ENCODE measurements around the gene CNTLN. TPM values are rescaled to one million over a fixed set of nuclear protein-coding genes. Genes with fewer than 3 reads are reported as not detected.
"Not testable (repeated sequence)": the region's sequence is repeated elsewhere in the genome, so short reads cannot be mapped to it uniquely, and the experiment has no call there.

The CNTLN gene
- total RNA-seq, 2 donors from 2014 or later, result 2.3 to 2.9 TPM

- Mint-ChIP-seq H3K27me3 (no peaks in the 10 kb centered on the region), H3K9me3 (no peaks in the 10 kb centered on the region), H3K27ac (no peak overlapping the region), H3K4me1 (ENCODE audit: low read depth in 2 of 2) (no peaks in the 10 kb centered on the region), H3K36me3 (no peaks in the 10 kb centered on the region), H3K4me3 (no peak overlapping the region)
- DNase-seq (ENCODE audit: low spot score) (no peak), ATAC-seq (no peak)
Measured at GRCh38 chr9:17487467-17487866, 352.6 kb downstream of the CNTLN start.

GRCh38 chr9:17488662-17489061 is 353.8 kb downstream of the CNTLN start:
- Mint-ChIP-seq H3K27ac (no peak overlapping the region), H3K36me3 (no peaks in the 10 kb centered on the region), H3K27me3 (no peaks in the 10 kb centered on the region), H3K4me1 (ENCODE audit: low read depth in 2 of 2) (no peaks in the 10 kb centered on the region), H3K9me3 (no peaks in the 10 kb centered on the region), H3K4me3 (no peak overlapping the region)
- ATAC-seq (no peak), DNase-seq (ENCODE audit: low spot score) (no peak)

GRCh38 chr9:17490110-17490509 is 355.3 kb downstream of the CNTLN start:
- ATAC-seq (no peak), DNase-seq (ENCODE audit: low spot score) (no peak)
- H3K4me3 Mint-ChIP-seq, result no peak overlapping the region
- H3K36me3 Mint-ChIP-seq, result no peaks in the 10 kb centered on the region
- H3K9me3 Mint-ChIP-seq, result no peaks in the 10 kb centered on the region
- no peak overlapping the region for H3K27ac Mint-ChIP-seq
- H3K27me3 Mint-ChIP-seq, result no peaks in the 10 kb centered on the region
- no peaks in the 10 kb centered on the region for H3K4me1 Mint-ChIP-seq (ENCODE audit: low read depth in 2 of 2)

- DNase-seq (ENCODE audit: low spot score) (no peak), ATAC-seq (no peak)
- Mint-ChIP-seq H3K9me3 (no peaks in the 10 kb centered on the region), H3K27ac (no peak overlapping the region), H3K4me3 (no peak overlapping the region), H3K27me3 (no peaks in the 10 kb centered on the region), H3K36me3 (no peaks in the 10 kb centered on the region), H3K4me1 (ENCODE audit: low read depth in 2 of 2) (no peaks in the 10 kb centered on the region)
Measured at GRCh38 chr9:17491780-17492179, 356.9 kb downstream of the CNTLN start.

DNA sequence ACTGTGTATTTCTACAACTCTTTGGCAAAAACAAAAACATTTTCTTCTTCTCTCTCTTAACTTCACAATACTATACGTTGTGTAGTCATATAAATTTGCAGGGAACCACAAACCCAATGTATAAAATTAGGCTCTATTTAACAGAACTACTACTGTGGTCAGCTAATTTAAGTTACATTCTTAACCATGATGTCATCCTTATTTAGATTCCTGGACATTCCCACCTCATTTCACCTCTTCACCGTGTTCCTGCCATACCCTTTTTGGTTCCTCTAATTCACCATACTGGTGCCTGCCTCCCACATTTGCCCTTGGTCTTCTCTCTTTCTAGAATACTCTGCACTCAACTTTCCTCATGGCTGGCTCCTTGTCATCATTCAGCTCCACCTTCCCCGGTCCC is 368.4 kb downstream of the CNTLN start:
- DNase-seq (ENCODE audit: low spot score), result no peak
- no peaks in the 10 kb centered on the region for H3K4me1 Mint-ChIP-seq (ENCODE audit: low read depth in 2 of 2)
- no peak for ATAC-seq
- H3K4me3 Mint-ChIP-seq, result no peak overlapping the region
- H3K36me3 Mint-ChIP-seq, result no peaks in the 10 kb centered on the region
- no peak overlapping the region for H3K27ac Mint-ChIP-seq
- peaks cover 11% of the 10 kb centered on the region for H3K9me3 Mint-ChIP-seq
- peaks cover 0 to 5% of the 10 kb centered on the region in 2 donors for H3K27me3 Mint-ChIP-seq

DNA sequence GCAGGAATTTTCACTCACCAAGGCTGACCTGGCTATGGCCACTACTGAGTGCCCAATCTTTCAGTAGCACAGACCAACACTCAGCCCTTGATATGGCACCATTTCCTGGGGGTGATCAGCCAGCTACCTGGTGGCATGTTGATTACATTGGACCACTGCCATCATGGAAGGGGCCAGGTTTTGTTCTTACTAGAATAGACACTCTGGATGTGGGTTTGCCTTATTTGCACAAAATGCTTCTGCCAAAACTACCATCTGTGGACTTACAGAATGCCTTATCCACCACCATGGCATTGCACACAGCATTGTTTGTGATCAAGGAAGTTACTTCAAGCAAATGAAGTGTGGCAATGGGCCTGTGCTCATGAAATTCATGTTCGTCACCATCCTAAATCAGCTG is 374.3 kb downstream of the CNTLN start:
- ATAC-seq (no peak), DNase-seq (ENCODE audit: low spot score) (no peak)
- no peak overlapping the region for H3K27ac Mint-ChIP-seq
- no peaks in the 10 kb centered on the region for H3K4me1 Mint-ChIP-seq (ENCODE audit: low read depth in 2 of 2)
- peaks cover 13% of the 10 kb centered on the region for H3K9me3 Mint-ChIP-seq
- no peak overlapping the region for H3K4me3 Mint-ChIP-seq
- H3K27me3 Mint-ChIP-seq, result peaks cover 0 to 5% of the 10 kb centered on the region in 2 donors
- no peaks in the 10 kb centered on the region for H3K36me3 Mint-ChIP-seq

DNA sequence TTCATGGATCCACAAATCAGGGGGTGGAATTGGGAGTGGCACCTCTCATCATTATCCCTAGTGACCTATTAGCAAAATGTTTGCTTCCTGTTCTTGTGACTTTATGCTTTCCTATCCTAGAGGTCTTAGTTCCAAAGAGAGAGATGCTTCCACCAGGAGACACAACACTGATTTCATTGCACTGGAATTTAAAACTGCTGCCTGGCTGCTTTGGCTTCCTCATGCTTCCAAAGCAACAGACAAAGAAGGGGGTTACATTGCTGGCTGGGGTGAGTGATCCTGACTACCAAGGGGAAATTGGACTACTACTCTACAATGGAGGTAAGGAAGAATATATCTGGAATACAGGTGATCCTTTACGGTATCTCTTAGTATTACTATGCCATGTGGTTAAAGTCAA is 374.9 kb downstream of the CNTLN start:
- peaks cover 10% of the 10 kb centered on the region for H3K9me3 Mint-ChIP-seq
- DNase-seq (ENCODE audit: low spot score) (no peak), ATAC-seq (no peak)
- no peak overlapping the region for H3K27ac Mint-ChIP-seq
- H3K36me3 Mint-ChIP-seq, result no peaks in the 10 kb centered on the region
- peaks cover 0 to 5% of the 10 kb centered on the region in 2 donors for H3K27me3 Mint-ChIP-seq
- no peaks in the 10 kb centered on the region for H3K4me1 Mint-ChIP-seq (ENCODE audit: low read depth in 2 of 2)
- H3K4me3 Mint-ChIP-seq, result no peak overlapping the region

DNA sequence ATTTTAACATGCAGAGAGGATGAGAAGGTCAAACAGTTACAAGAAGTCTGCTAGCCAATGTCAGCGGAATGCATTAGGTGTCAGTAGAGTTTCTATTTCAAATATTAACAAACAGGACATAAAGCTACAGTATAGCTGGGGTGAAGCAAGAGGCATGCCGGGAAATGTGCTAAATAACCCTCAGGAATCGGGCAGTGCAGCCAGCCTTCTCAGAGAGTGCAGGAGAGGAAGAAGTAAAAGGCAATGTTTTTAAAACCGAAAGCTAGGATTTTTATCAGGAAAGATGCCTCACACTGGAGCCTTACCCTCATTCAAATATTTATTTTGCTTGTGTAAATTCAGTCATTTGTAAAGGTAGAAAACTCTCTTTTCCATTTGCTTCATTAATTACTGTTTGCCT is 384.9 kb downstream of the CNTLN start:
- Mint-ChIP-seq H3K36me3 (no peaks in the 10 kb centered on the region), H3K27me3 (no peaks in the 10 kb centered on the region), H3K9me3 (peaks cover 7% of the 10 kb centered on the region), H3K27ac (no peak overlapping the region), H3K4me3 (no peak overlapping the region), H3K4me1 (ENCODE audit: low read depth in 2 of 2) (no peaks in the 10 kb centered on the region)
- no peak for ATAC-seq
- DNase-seq (ENCODE audit: low spot score), result no peak

GRCh38 chr9:17520268-17521064 is 385.6 kb downstream of the CNTLN start:
- Mint-ChIP-seq H3K9me3 (peaks cover 6% of the 10 kb centered on the region), H3K4me3 (no peak overlapping the region), H3K27ac (no peak overlapping the region), H3K4me1 (ENCODE audit: low read depth in 2 of 2) (no peaks in the 10 kb centered on the region), H3K36me3 (no peaks in the 10 kb centered on the region), H3K27me3 (no peaks in the 10 kb centered on the region)
- ATAC-seq, result no peak
- no peak for DNase-seq (ENCODE audit: low spot score)

- no peaks in the 10 kb centered on the region for H3K27me3 Mint-ChIP-seq
- H3K4me3 Mint-ChIP-seq, result no peak overlapping the region
- H3K4me1 Mint-ChIP-seq (ENCODE audit: low read depth in 2 of 2), result no peaks in the 10 kb centered on the region
- ATAC-seq (no peak), DNase-seq (ENCODE audit: low spot score) (no peak)
- H3K9me3 Mint-ChIP-seq, result no peaks in the 10 kb centered on the region
- no peaks in the 10 kb centered on the region for H3K36me3 Mint-ChIP-seq
- H3K27ac Mint-ChIP-seq, result no peak overlapping the region
Measured at GRCh38 chr9:17521100-17521855, 386.4 kb downstream of the CNTLN start.

- H3K36me3 Mint-ChIP-seq, H3K9me3 Mint-ChIP-seq: not testable (repeated sequence)
Measured at GRCh38 chr9:17526726-17527125, 391.9 kb downstream of the CNTLN start.

DNA sequence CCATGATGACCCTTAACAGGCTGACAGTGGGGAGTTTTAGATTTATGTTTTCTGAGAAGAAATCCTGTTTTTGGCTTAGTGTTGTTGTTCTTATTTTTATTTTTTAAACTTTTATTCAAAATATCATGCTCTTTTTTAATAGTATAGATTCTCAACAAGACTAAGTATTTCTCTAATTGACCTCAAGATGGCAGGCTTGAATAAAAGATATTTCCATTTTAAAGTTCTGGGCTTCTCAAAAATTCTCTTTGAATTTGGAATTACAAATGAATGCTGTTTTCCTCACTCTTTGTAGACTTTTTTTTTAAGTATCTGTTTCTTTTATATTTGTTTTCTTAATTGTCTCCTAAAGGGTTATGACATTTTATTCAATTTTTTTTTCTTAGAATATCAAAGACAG is 394.0 kb downstream of the CNTLN start:
- peaks cover 0 to 2% of the 10 kb centered on the region in 2 donors for H3K27me3 Mint-ChIP-seq
- ATAC-seq (no peak), DNase-seq (ENCODE audit: low spot score) (no peak)
- H3K9me3 Mint-ChIP-seq, result no peaks in the 10 kb centered on the region
- no peak overlapping the region for H3K4me3 Mint-ChIP-seq
- no peaks in the 10 kb centered on the region for H3K4me1 Mint-ChIP-seq (ENCODE audit: low read depth in 2 of 2)
- H3K27ac Mint-ChIP-seq, result no peak overlapping the region
- no peaks in the 10 kb centered on the region for H3K36me3 Mint-ChIP-seq

More at GRCh38 chr9:17526726-17527125, 391.9 kb downstream of the CNTLN start:
- not testable (repeated sequence) for H3K4me1 Mint-ChIP-seq (ENCODE audit: low read depth in 2 of 2); H3K27me3 Mint-ChIP-seq; H3K4me3 Mint-ChIP-seq; DNase-seq (ENCODE audit: low spot score); ATAC-seq; H3K27ac Mint-ChIP-seq

- Mint-ChIP-seq H3K4me1 (ENCODE audit: low read depth in 2 of 2) (no peaks in the 10 kb centered on the region), H3K4me3 (no peak overlapping the region), H3K27me3 (peaks cover 0 to 2% of the 10 kb centered on the region in 2 donors), H3K27ac (no peak overlapping the region), H3K9me3 (no peaks in the 10 kb centered on the region), H3K36me3 (no peaks in the 10 kb centered on the region)
- no peak for DNase-seq (ENCODE audit: low spot score)
- no peak for ATAC-seq
Measured at GRCh38 chr9:17531642-17532254, 396.9 kb downstream of the CNTLN start.

- Mint-ChIP-seq H3K9me3 (no peaks in the 10 kb centered on the region), H3K4me3 (no peak overlapping the region), H3K4me1 (ENCODE audit: low read depth in 2 of 2) (no peaks in the 10 kb centered on the region), H3K36me3 (no peaks in the 10 kb centered on the region), H3K27ac (no peak overlapping the region), H3K27me3 (no peaks in the 10 kb centered on the region)
- DNase-seq (ENCODE audit: low spot score), result no peak
- peak in 1 of 2 donors; percentile 32 for ATAC-seq
Measured at GRCh38 chr9:17532461-17532860, 397.6 kb downstream of the CNTLN start.
